Heart left ventricle (tissue), 13 donors: ENCODE results near the gene EPN2.

ENCODE experiments used
- CTCF ChIP-seq, 12 donors: fragments of 200-600 bp; sonication (generic) in 4 of 12; IDR thresholded peaks; one replicate each; pipeline versions ENCODE4 v1.5.0 to v1.8.0; 2018 to 2022; ENCODE audit warnings: antibody characterized with exemption in 12 of 12, mild to moderate bottlenecking in 5 of 12
- POLR2A ChIP-seq, 2 donors: fragments of 450-650 bp; IDR thresholded peaks; one replicate each; pipeline ENCODE4 v1.6.1; 2017; ENCODE audit warnings: antibody characterized with exemption in 2 of 2, mild to moderate bottlenecking in 2 of 2, moderate library complexity in 2 of 2
- donor health status: ischemic (EF 13 %, LVEDD 7.1; RV severe dilation, severe dysfunction).
- donor health status: DM: no; HTN: yes; CAD: no.
- donor health status: DM: no; HTN: no; CAD: no.
- donor health status: ischemic (EF 25% LVEDD 6.9; RV normal size, moderate dysfunction).
- donor health status: ischemic (EF 25% LVEDD 5.7; RV mildly dilated, moderate dysfunction).
- donor health status: ischemic (EF 35%, LVEDD 5.7; RV mildly dilated, moderate dysfunction).
- donor health status: nonischemic (EF 11% LVEDD 7.7; RV severe dilation, severe dysfunction).
- donor health status: DM: yes; HTN: yes; CAD: no.
- donor health status: PGD.
- donor health status: ischemic (EF 29% LVEDD 5.4; RV normal size, mild dysfunction).
- donor health status: nonischemic (EF 23%, LVEDD 6.1; RV moderate dilation, normal function).

GRCh38 chr17:19380481-19381301 lies 143.5 kb downstream of the EPN2 start:
- TF ChIP-seq CTCF (IDR thresholded peaks at IDR 0.05) (no peak), POLR2A (IDR thresholded peaks at IDR 0.05) (no peak)
